Endothelial cell of umbilical vein (primary cell): ENCODE measurements around the gene VIPAS39. TPM values are rescaled to one million over a fixed set of nuclear protein-coding genes. Genes with fewer than 3 reads are reported as not detected.

Experiments
- BruUV-seq: library from RNA; stranded (reverse); fragments of 400-500 nt; replicated peaks from 2 replicates; lab custom pipeline; 2021; lab: Mats Ljungman, UMichigan
- CTCF ChIA-PET: fragments of 300-600, 350-600 bp; sonication (Branson Sonifier 250); formaldehyde crosslinking; loops from one replicate; lab custom pipeline; 2021; ENCODE audit warnings: antibody characterized with exemption, inconsistent platforms; lab: Charles Lee
- POLR2A ChIA-PET: fragments of 300-600, 350-600 bp; sonication (Branson Sonifier 250); formaldehyde crosslinking; loops from one replicate; lab custom pipeline; 2021; ENCODE audit warnings: antibody characterized with exemption, inconsistent platforms; lab: Charles Lee
- DNase-seq: peaks from one replicate; pipeline ENCODE4 v3.0.0-alpha.2; 2011; ENCODE audit warnings: low read depth, low spot score
- FAIRE-seq: peaks from 2 replicates; lab custom pipeline; 2011; peaks lifted over from hg19 to GRCh38; lab: Jason Lieb, UNC
- H2AFZ ChIP-seq: 2 replicates; pipeline ENCODE4 v1.6.0; 2012; ENCODE audit warnings: low read depth, low read length, control low read depth, inconsistent platforms
- H3K27ac ChIP-seq: 2 replicates; pipeline ENCODE4 v1.5.1; 2011; ENCODE audit warnings: low read depth, mild to moderate bottlenecking, control low read depth, low read length, moderate library complexity; ENCODE audit not compliant: insufficient read depth
- H3K27me3 ChIP-seq, 2 experiments: 2 replicates each; pipeline versions ENCODE4 v1.6.0 to v1.6.1; 2011; ENCODE audit warnings: low read length in 2 of 2, mixed read lengths in 1 of 2; ENCODE audit not compliant: control insufficient read depth in 2 of 2, insufficient read depth in 2 of 2
- H3K36me3 ChIP-seq, 2 experiments: 2 replicates in 1 of 2; 3 replicates in 1 of 2; pipeline ENCODE4 v1.5.1; 2011; ENCODE audit warnings: low read length in 2 of 2, mild to moderate bottlenecking in 1 of 2, moderate library complexity in 1 of 2; ENCODE audit not compliant: control insufficient read depth in 2 of 2, insufficient read depth in 2 of 2; ENCODE audit errors: extremely low read depth in 1 of 2
- H3K4me1 ChIP-seq: 3 replicates; pipeline ENCODE4 v1.5.1; 2011; ENCODE audit warnings: mild to moderate bottlenecking, low read length; ENCODE audit not compliant: control insufficient read depth, insufficient read depth; ENCODE audit errors: extremely low read depth
- H3K4me2 ChIP-seq: 2 replicates; pipeline ENCODE4 v1.6.1; 2011; ENCODE audit warnings: low read length, control low read depth, mixed read lengths; ENCODE audit not compliant: insufficient read depth
- H3K4me3 ChIP-seq, 3 experiments: fragments of 200-600 bp in 1 of 3; sonication (generic), shearing (Covaris generic) in 1 of 3; replicated peaks in 1 of 3; 2 replicates each; pipeline ENCODE4 v1.5.1; 2011 to 2016; ENCODE audit warnings: control low read depth in 3 of 3, low read length in 3 of 3, mild to moderate bottlenecking in 2 of 3, inconsistent platforms in 1 of 3, low read depth in 1 of 3, moderate library complexity in 1 of 3; ENCODE audit not compliant: insufficient read depth in 1 of 3
- H3K79me2 ChIP-seq: 2 replicates; pipeline ENCODE4 v1.6.0; 2012; ENCODE audit warnings: low read length, inconsistent platforms; ENCODE audit not compliant: control insufficient read depth, insufficient read depth
- H3K9ac ChIP-seq: replicated peaks from 2 replicates; pipeline ENCODE3; 2011; ENCODE audit warnings: low read length, control low read depth; ENCODE audit not compliant: insufficient read depth; ENCODE audit errors: extremely low read depth
- H3K9me1 ChIP-seq: replicated peaks from 3 replicates; pipeline ENCODE4 v1.6.0; 2011; ENCODE audit warnings: mild to moderate bottlenecking, low read length; ENCODE audit not compliant: control insufficient read depth, insufficient read depth; ENCODE audit errors: extremely low read depth
- H3K9me3 ChIP-seq: replicated peaks from 2 replicates; pipeline ENCODE4 v1.5.1; 2012; ENCODE audit warnings: low read length, inconsistent platforms; ENCODE audit not compliant: control insufficient read depth, insufficient read depth
- H4K20me1 ChIP-seq: replicated peaks from 2 replicates; pipeline ENCODE3; 2011; ENCODE audit warnings: mild to moderate bottlenecking, low read length; ENCODE audit not compliant: control insufficient read depth, insufficient read depth; ENCODE audit errors: extremely low read depth
- EZH2 ChIP-seq: IDR thresholded peaks from 2 replicates; pipeline ENCODE4 v1.6.1; 2012; ENCODE audit warnings: borderline replicate concordance, low read depth, mild to moderate bottlenecking, moderate library complexity, low read length, inconsistent platforms; ENCODE audit not compliant: severe bottlenecking
- FOS ChIP-seq: IDR thresholded peaks from 2 replicates; pipeline ENCODE4 v1.6.1; 2011; ENCODE audit warnings: mild to moderate bottlenecking, low read length, moderate library complexity, borderline replicate concordance; ENCODE audit not compliant: insufficient read depth
- GATA2 ChIP-seq: IDR thresholded peaks from 2 replicates; pipeline ENCODE4 v1.7.0; 2011; ENCODE audit warnings: low read depth, mild to moderate bottlenecking, moderate library complexity, mixed read lengths, low read length; ENCODE audit not compliant: insufficient read length, insufficient read depth
- JUN ChIP-seq: IDR thresholded peaks from 2 replicates; pipeline ENCODE4 v1.6.1; 2011; ENCODE audit warnings: borderline replicate concordance, low read depth; ENCODE audit not compliant: insufficient read length, insufficient read depth
- MYC ChIP-seq: IDR thresholded peaks from one replicate; pipeline ENCODE4 v1.6.1; 2011; ENCODE audit warnings: mild to moderate bottlenecking, low read depth, low read length
- POLR2A ChIP-seq: IDR thresholded peaks from 2 replicates; pipeline ENCODE4 v1.6.1; 2012; ENCODE audit warnings: low read depth, mild to moderate bottlenecking, control low read depth, low read length
- POLR2AphosphoS5 ChIP-seq: IDR thresholded peaks from 2 replicates; pipeline ENCODE4 v1.6.1; 2012; ENCODE audit warnings: low read depth, mild to moderate bottlenecking, control low read depth, low read length, moderate library complexity; ENCODE audit not compliant: insufficient read depth
- dilution Hi-C: fragments of 300-500 bp; cut with MboI; formaldehyde crosslinking; loops from one replicate; pipeline ENCODE4 v1.15.0; 2019; ENCODE audit warnings: low sequenced_read_pairs; ENCODE audit not compliant: extremely low pct_ligation_motif_present
- intact Hi-C: fragments of 100-400 bp; cut with micrococcal nuclease; formaldehyde crosslinking; loops from one replicate; pipeline ENCODE4 v1.10.0; 2022
- polyA plus RNA-seq, 4 experiments: library from polyadenylated mRNA; depleted of rRNA in 3 of 4; stranded (reverse) in 3 of 4; unstranded in 1 of 4; fragments of >200 nt; gene quantifications; 2 replicates each; pipeline versions ENCODE4 v1.2.1 to v1.2.3, GENCODE V29; 2011 to 2012; ENCODE audit warnings: missing spikeins in 1 of 4
- total RNA-seq: library from RNA; stranded (reverse); gene quantifications from 2 replicates; pipeline ENCODE4 v1.2.3, GENCODE V29; 2021
- TF ChIP-seq, protein P1 (sequence below): IDR thresholded peaks from 2 replicates; pipeline ENCODE4 v1.6.1; 2011; ENCODE audit not compliant: insufficient read depth, insufficient read length
- TF ChIP-seq, protein P2 (sequence below), 2 donors: IDR thresholded peaks; 1 replicate in 1 of 2; 2 replicates in 1 of 2; pipeline ENCODE4 v1.5.1; 2011; ENCODE audit warnings: low read length in 2 of 2, mild to moderate bottlenecking in 2 of 2, moderate library complexity in 2 of 2, control low read depth in 1 of 2, inconsistent platforms in 1 of 2, low read depth in 1 of 2; ENCODE audit not compliant: insufficient read depth in 1 of 2; ENCODE audit errors: extremely low read depth in 1 of 2

VIPAS39 gene
- total and polyA plus RNA-seq, 2 donors (not counting 3 experiments of a cell fraction or from before 2014, with no cell fraction given) = 24.2 to 28.2 TPM

DNA sequence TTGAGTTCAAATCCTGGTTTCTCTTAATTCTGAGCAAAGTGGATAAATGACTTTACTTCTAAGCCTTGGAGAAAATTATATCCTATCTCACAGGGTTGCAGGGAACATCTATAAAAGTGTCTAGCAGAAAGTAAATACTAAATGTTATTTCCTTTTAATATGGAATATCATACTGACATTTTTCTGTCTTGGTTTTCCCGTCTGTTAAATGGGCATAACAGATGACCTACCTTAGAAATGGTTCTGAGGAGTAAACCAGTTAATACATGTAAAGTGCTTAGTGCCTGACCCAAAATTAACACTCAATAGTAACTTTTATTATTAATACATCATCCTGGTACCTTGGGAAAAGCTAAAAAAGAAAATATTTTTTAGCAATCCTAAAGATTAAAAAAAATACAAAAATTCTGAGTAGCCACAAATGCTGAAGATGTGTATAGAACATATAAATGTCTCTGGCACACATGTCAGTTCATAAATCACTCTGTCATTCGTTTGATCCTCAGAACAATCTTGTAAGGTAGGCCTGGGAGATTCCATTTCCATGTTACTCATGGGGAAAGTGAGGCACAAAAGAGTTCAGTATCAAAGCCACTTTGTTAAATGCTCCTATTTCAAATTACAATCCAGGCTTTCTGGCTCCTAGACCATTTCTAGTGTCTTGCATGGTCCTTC is 1.3 kb downstream of the VIPAS39 start:
- Histone ChIP-seq H3K4me2 (peak overlapping the region; percentile 81), H3K4me1 (peaks cover 21% of the 10 kb centered on the region), H3K79me2 (peaks cover 36% of the 10 kb centered on the region), H3K27ac (no peak overlapping the region), H3K9me1 (no peaks in the 10 kb centered on the region), H3K27me3 (no peaks in the 10 kb centered on the region), H4K20me1 (peaks cover 2% of the 10 kb centered on the region), H2AFZ (no peak overlapping the region), H3K4me3 (peak overlapping the region in 1 of 3 experiments; percentile 86), H3K9ac (peak overlapping the region; percentile 87), H3K36me3 (peaks cover 0 to 9% of the 10 kb centered on the region in 2 experiments), H3K9me3 (no peaks in the 10 kb centered on the region)
- dilution Hi-C loops = no loop called here
- DNase-seq (no peak), FAIRE-seq (peak; percentile 8)
- TF ChIP-seq JUN (no peak), EZH2 (no peak), MYC (no peak), POLR2A (no peak), GATA2 (no peak), POLR2AphosphoS5 (no peak), FOS (no peak)
- TF ChIP-seq, protein P1, sequence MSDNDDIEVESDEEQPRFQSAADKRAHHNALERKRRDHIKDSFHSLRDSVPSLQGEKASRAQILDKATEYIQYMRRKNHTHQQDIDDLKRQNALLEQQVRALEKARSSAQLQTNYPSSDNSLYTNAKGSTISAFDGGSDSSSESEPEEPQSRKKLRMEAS = no peak
- TF ChIP-seq, protein P2, sequence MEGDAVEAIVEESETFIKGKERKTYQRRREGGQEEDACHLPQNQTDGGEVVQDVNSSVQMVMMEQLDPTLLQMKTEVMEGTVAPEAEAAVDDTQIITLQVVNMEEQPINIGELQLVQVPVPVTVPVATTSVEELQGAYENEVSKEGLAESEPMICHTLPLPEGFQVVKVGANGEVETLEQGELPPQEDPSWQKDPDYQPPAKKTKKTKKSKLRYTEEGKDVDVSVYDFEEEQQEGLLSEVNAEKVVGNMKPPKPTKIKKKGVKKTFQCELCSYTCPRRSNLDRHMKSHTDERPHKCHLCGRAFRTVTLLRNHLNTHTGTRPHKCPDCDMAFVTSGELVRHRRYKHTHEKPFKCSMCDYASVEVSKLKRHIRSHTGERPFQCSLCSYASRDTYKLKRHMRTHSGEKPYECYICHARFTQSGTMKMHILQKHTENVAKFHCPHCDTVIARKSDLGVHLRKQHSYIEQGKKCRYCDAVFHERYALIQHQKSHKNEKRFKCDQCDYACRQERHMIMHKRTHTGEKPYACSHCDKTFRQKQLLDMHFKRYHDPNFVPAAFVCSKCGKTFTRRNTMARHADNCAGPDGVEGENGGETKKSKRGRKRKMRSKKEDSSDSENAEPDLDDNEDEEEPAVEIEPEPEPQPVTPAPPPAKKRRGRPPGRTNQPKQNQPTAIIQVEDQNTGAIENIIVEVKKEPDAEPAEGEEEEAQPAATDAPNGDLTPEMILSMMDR (IDR thresholded peaks at IDR 0.05; ENCODE audit: extremely low read depth in 1 of 2, insufficient read depth in 1 of 2, low read depth in 1 of 2, low read length in 2 of 2) = no peak
- ChIA-PET POLR2A (no interaction called here), CTCF (interaction anchor here (1.9 kb wide), 1 partner anchor 86 kb away, joined by 4 read pairs; no protein-coding TSS in a partner anchor)
- intact Hi-C loops = loop anchor here (5.0 kb wide), 3 partner anchors 201 to 359 kb away; partner anchors contain the start of gene CIPC
- no TSS peak for BruUV-seq
